HepG2 (cell line): ENCODE data around the gene MNX1. TPM values are rescaled to one million over a fixed set of nuclear protein-coding genes. Genes with fewer than 3 reads are reported as not detected.

Experiments used
- AKAP8 ChIP-seq: sonication (generic); formaldehyde crosslinking; IDR thresholded peaks from 2 replicates; pipeline ENCODE4 v1.5.1; 2020; ENCODE audit warnings: mild to moderate bottlenecking, missing genetic modification reagents
- MIER2 ChIP-seq: IDR thresholded peaks from 2 replicates; pipeline ENCODE4 v1.6.1; 2016; ENCODE audit warnings: missing biosample characterization, missing genetic modification reagents
- MYC ChIP-seq: sonication (generic); formaldehyde crosslinking; IDR thresholded peaks from 2 replicates; pipeline ENCODE4 v1.9.0; 2021; ENCODE audit warnings: missing genetic modification reagents, borderline replicate concordance
- SPEN ChIP-seq: sonication (generic); formaldehyde crosslinking; IDR thresholded peaks from 2 replicates; pipeline ENCODE4 v1.5.1; 2020; ENCODE audit warnings: low read depth, mild to moderate bottlenecking, missing genetic modification reagents
- ZFX ChIP-seq: sonication (generic); formaldehyde crosslinking; IDR thresholded peaks from 2 replicates; pipeline ENCODE4 v1.4.0; 2020; ENCODE audit warnings: mild to moderate bottlenecking, low read depth, missing genetic modification reagents, moderate library complexity
- ZNF101 ChIP-seq: sonication (generic); formaldehyde crosslinking; IDR thresholded peaks from 2 replicates; pipeline ENCODE4 v1.4.0; 2020; ENCODE audit warnings: mild to moderate bottlenecking, low read depth, missing genetic modification reagents, borderline replicate concordance
- ZNF260 ChIP-seq: sonication (generic); formaldehyde crosslinking; IDR thresholded peaks from 2 replicates; pipeline ENCODE4 v1.4.0; 2020; ENCODE audit warnings: missing genetic modification reagents, low read depth, mild to moderate bottlenecking, borderline replicate concordance
- ZNF549 ChIP-seq: sonication (generic); formaldehyde crosslinking; IDR thresholded peaks from 2 replicates; pipeline ENCODE4 v1.5.0; 2020; ENCODE audit warnings: missing genetic modification reagents
- ZNF557 ChIP-seq: sonication (generic); formaldehyde crosslinking; IDR thresholded peaks from 2 replicates; pipeline ENCODE4 v1.4.0; 2020; ENCODE audit warnings: missing genetic modification reagents
- ZNF777 ChIP-seq: sonication (generic); formaldehyde crosslinking; IDR thresholded peaks from 2 replicates; pipeline ENCODE4 v1.4.0; 2020; ENCODE audit warnings: missing genetic modification reagents
- ZNF850 ChIP-seq: sonication (generic); formaldehyde crosslinking; conservative IDR thresholded peaks from 2 replicates; pipeline ENCODE4 v1.9.0; 2021; ENCODE audit warnings: mild to moderate bottlenecking, missing genetic modification reagents
- ZSCAN12 ChIP-seq: sonication (generic); formaldehyde crosslinking; IDR thresholded peaks from 2 replicates; pipeline ENCODE4 v1.9.0; 2021; ENCODE audit warnings: mild to moderate bottlenecking, missing genetic modification reagents
- ZSCAN20 ChIP-seq: sonication (generic); formaldehyde crosslinking; IDR thresholded peaks from 2 replicates; pipeline ENCODE4 v1.4.0; 2020; ENCODE audit warnings: missing genetic modification reagents, mild to moderate bottlenecking, borderline replicate concordance
- polyA plus RNA-seq, 8 experiments: library from polyadenylated mRNA; depleted of rRNA in 3 of 8; stranded (reverse) in 7 of 8; unstranded in 1 of 8; fragments of >200 nt; fragmentation: Illumina TruSeq in 4 of 8; extraction: Trizol in 4 of 8; gene quantifications; 2 replicates each; pipeline versions ENCODE4 v1.2.1 to v1.2.3, GENCODE V29; 2011 to 2016; ENCODE audit warnings: low read depth in 4 of 8, missing spikeins in 1 of 8, mixed read lengths in 1 of 8; ENCODE audit not compliant: insufficient read depth in 1 of 8
- total RNA-seq, 5 experiments: library from RNA; depleted of rRNA; stranded (reverse); fragments of >200 nt; fragmentation: Illumina TruSeq; extraction: Trizol; gene quantifications; 2 replicates each; pipeline ENCODE4 v1.2.3, GENCODE V29; 2016; ENCODE audit warnings: low read depth in 1 of 5
- TF ChIP-seq, protein P1 (sequence below): IDR thresholded peaks from 2 replicates; pipeline ENCODE4 v1.6.1; 2016; ENCODE audit warnings: mild to moderate bottlenecking
- TF ChIP-seq, protein P2 (sequence below): sonication (generic); formaldehyde crosslinking; IDR thresholded peaks from 2 replicates; pipeline ENCODE4 v1.8.0; 2023; ENCODE audit warnings: mild to moderate bottlenecking, missing genetic modification reagents
- TF ChIP-seq, protein P3 (sequence below): IDR thresholded peaks from 2 replicates; pipeline ENCODE4 v1.6.1; 2016
- TF ChIP-seq, protein P4 (sequence below): sonication (generic); formaldehyde crosslinking; IDR thresholded peaks from one replicate; pipeline ENCODE4 v1.5.1; 2020; ENCODE audit warnings: mild to moderate bottlenecking, missing genetic modification reagents; ENCODE audit errors: not compliant biosample characterization

Gene MNX1
- total and polyA plus RNA-seq, 2 of the 13 experiments (the other 11 are each of a cell fraction or from before 2014, with no cell fraction given), result 0.94 to 6.1 TPM

DNA sequence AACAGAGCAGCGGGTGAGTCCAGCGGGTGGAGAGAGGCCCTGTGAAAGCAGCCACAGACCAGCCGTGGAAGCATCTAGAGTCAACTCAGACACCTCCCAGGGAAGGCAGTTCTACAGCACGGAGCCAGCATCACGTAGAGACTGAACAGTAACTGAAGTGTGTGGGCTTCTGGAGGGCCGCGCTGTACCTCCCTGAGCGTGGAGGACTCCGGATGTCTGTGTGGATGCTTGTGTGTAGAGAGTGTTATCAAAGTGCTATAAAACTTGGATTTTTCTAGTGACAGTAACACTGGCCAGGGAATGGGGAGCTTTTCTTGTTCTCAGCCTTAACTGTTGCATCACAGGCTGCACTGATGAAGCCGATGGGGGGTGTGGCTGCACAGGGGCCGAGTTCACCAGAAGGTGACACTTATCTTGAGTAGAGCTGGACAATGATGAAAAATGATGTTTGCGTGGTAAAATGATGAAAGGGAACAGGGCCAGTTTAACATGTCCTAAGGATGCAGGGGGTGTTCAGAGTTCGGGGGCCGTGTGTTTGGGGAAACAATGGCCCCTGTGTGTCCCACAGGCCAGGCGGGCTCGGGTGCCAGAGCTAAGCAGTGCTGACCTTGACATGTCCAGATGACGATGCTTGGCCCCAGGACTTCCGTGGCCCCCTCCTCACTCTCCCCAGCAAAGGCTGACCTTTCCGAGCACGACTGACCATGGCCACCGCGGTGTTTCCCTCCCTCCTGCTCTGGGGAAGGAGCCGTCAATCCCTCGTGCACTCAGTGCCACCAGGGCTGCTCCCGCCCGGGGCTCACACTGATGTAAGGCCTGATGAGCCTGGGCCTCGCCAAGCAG, 21.9 kb downstream of the MNX1 start (continued):
- TF ChIP-seq ZSCAN12 (CRISPR knock-in tag) (no peak), ZNF260 (CRISPR knock-in tag) (no peak), ZSCAN20 (CRISPR knock-in tag) (no peak), ZNF557 (CRISPR knock-in tag) (no peak), SPEN (peak; percentile 50), ZNF850 (no peak), MIER2 (CRISPR knock-in tag) (0 out of 2 replicates have a peak, but pooled peaks have one; percentile 17), ZNF777 (CRISPR knock-in tag) (no peak), ZFX (peak; percentile 55; the same call in 1 of the 2 replicates), MYC (peak; percentile 23; the same call in 1 of the 2 replicates), ZNF549 (CRISPR knock-in tag) (no peak), ZNF101 (no peak), AKAP8 (peak; percentile 73; the same call in 1 of the 2 replicates)
- TF ChIP-seq, protein P1, sequence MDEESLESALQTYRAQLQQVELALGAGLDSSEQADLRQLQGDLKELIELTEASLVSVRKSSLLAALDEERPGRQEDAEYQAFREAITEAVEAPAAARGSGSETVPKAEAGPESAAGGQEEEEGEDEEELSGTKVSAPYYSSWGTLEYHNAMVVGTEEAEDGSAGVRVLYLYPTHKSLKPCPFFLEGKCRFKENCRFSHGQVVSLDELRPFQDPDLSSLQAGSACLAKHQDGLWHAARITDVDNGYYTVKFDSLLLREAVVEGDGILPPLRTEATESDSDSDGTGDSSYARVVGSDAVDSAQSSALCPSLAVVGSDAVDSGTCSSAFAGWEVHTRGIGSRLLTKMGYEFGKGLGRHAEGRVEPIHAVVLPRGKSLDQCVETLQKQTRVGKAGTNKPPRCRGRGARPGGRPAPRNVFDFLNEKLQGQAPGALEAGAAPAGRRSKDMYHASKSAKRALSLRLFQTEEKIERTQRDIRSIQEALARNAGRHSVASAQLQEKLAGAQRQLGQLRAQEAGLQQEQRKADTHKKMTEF, result peak; percentile 74
- TF ChIP-seq, protein P2, sequence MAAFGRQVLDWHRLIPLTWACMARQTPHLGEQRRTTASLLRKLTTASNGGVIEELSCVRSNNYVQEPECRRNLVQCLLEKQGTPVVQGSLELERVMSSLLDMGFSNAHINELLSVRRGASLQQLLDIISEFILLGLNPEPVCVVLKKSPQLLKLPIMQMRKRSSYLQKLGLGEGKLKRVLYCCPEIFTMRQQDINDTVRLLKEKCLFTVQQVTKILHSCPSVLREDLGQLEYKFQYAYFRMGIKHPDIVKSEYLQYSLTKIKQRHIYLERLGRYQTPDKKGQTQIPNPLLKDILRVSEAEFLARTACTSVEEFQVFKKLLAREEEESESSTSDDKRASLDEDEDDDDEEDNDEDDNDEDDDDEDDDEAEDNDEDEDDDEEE (CRISPR knock-in tag), result no peak
- TF ChIP-seq, protein P3, sequence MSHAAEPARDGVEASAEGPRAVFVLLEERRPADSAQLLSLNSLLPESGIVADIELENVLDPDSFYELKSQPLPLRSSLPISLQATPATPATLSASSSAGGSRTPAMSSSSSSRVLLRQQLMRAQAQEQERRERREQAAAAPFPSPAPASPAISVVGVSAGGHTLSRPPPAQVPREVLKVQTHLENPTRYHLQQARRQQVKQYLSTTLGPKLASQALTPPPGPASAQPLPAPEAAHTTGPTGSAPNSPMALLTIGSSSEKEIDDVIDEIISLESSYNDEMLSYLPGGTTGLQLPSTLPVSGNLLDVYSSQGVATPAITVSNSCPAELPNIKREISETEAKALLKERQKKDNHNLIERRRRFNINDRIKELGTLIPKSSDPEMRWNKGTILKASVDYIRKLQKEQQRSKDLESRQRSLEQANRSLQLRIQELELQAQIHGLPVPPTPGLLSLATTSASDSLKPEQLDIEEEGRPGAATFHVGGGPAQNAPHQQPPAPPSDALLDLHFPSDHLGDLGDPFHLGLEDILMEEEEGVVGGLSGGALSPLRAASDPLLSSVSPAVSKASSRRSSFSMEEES (CRISPR knock-in tag), result no peak
- TF ChIP-seq, protein P4, sequence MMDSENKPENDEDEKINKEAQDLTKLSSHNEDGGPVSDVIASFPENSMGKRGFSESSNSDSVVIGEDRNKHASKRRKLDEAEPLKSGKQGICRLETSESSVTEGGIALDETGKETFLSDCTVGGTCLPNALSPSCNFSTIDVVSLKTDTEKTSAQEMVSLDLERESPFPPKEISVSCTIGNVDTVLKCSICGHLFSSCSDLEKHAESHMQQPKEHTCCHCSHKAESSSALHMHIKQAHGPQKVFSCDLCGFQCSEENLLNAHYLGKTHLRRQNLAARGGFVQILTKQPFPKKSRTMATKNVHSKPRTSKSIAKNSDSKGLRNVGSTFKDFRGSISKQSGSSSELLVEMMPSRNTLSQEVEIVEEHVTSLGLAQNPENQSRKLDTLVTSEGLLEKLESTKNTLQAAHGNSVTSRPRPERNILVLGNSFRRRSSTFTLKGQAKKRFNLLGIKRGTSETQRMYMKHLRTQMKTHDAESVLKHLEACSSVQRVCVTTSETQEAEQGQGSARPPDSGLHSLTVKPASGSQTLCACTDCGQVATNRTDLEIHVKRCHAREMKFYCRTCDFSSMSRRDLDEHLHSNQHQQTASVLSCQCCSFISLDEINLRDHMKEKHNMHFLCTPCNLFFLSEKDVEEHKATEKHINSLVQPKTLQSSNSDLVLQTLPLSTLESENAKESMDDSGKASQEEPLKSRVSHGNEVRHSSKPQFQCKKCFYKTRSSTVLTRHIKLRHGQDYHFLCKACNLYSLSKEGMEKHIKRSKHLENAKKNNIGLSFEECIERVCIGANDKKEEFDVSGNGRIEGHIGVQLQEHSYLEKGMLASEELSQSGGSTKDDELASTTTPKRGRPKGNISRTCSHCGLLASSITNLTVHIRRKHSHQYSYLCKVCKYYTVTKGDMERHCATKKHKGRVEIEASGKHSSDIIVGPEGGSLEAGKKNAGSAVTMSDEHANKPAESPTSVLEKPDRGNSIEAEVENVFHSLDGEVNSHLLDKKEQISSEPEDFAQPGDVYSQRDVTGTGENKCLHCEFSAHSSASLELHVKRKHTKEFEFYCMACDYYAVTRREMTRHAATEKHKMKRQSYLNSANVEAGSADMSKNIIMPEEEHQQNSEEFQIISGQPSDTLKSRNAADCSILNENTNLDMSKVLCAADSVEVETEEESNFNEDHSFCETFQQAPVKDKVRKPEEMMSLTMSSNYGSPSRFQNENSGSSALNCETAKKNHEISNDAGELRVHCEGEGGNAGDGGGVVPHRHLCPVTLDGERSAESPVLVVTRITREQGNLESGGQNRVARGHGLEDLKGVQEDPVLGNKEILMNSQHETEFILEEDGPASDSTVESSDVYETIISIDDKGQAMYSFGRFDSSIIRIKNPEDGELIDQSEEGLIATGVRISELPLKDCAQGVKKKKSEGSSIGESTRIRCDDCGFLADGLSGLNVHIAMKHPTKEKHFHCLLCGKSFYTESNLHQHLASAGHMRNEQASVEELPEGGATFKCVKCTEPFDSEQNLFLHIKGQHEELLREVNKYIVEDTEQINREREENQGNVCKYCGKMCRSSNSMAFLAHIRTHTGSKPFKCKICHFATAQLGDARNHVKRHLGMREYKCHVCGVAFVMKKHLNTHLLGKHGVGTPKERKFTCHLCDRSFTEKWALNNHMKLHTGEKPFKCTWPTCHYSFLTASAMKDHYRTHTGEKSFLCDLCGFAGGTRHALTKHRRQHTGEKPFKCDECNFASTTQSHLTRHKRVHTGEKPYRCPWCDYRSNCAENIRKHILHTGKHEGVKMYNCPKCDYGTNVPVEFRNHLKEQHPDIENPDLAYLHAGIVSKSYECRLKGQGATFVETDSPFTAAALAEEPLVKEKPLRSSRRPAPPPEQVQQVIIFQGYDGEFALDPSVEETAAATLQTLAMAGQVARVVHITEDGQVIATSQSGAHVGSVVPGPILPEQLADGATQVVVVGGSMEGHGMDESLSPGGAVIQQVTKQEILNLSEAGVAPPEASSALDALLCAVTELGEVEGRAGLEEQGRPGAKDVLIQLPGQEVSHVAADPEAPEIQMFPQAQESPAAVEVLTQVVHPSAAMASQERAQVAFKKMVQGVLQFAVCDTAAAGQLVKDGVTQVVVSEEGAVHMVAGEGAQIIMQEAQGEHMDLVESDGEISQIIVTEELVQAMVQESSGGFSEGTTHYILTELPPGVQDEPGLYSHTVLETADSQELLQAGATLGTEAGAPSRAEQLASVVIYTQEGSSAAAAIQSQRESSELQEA (CRISPR knock-in tag), result no peak
